Liver (tissue), 3 donors: Measurements from ENCODE around the gene FHOD1.

Source experiments
- CTCF ChIP-seq: fragments of 150-350 bp; IDR thresholded peaks from 2 replicates; pipeline ENCODE4 v1.5.1; 2017; ENCODE audit warnings: improper control_type of control experiment, low read depth, low read length; ENCODE audit not compliant: missing input control
- EGR1 ChIP-seq, 2 donors: IDR thresholded peaks; 2 replicates each; pipeline ENCODE4 v1.6.1; 2016 to 2018; ENCODE audit warnings: antibody characterized with exemption in 2 of 2, low read depth in 2 of 2
- FOXA1 ChIP-seq: IDR thresholded peaks from 2 replicates; pipeline ENCODE4 v1.6.1; 2016; ENCODE audit warnings: antibody characterized with exemption
- FOXA2 ChIP-seq: IDR thresholded peaks from 2 replicates; pipeline ENCODE4 v1.6.1; 2016; ENCODE audit warnings: antibody characterized with exemption
- HNF4G ChIP-seq: IDR thresholded peaks from 2 replicates; pipeline ENCODE4 v1.6.1; 2016; ENCODE audit warnings: antibody characterized with exemption
- MAX ChIP-seq: IDR thresholded peaks from 2 replicates; pipeline ENCODE4 v1.6.1; 2016; ENCODE audit warnings: antibody characterized with exemption
- RAD21 ChIP-seq, 2 donors: IDR thresholded peaks; 2 replicates each; pipeline ENCODE4 v1.6.1; 2016; ENCODE audit warnings: antibody characterized with exemption in 2 of 2, mild to moderate bottlenecking in 2 of 2
- REST ChIP-seq: IDR thresholded peaks from 2 replicates; pipeline ENCODE4 v1.6.1; 2016; ENCODE audit warnings: antibody characterized with exemption, mild to moderate bottlenecking
- RXRA ChIP-seq, 2 donors: IDR thresholded peaks; 2 replicates each; pipeline ENCODE4 v1.6.1; 2017 to 2018; ENCODE audit warnings: antibody characterized with exemption in 2 of 2, mild to moderate bottlenecking in 1 of 2
- SP1 ChIP-seq: IDR thresholded peaks from 2 replicates; pipeline ENCODE4 v1.6.1; 2018; ENCODE audit warnings: antibody characterized with exemption, mild to moderate bottlenecking
- YY1 ChIP-seq: IDR thresholded peaks from 2 replicates; pipeline ENCODE4 v1.6.1; 2016; ENCODE audit warnings: antibody characterized with exemption, mild to moderate bottlenecking
- TF ChIP-seq, protein P1 (sequence below): IDR thresholded peaks from 2 replicates; pipeline ENCODE4 v1.6.1; 2016; ENCODE audit warnings: antibody characterized with exemption
- TF ChIP-seq, protein P2 (sequence below): IDR thresholded peaks from 2 replicates; pipeline ENCODE4 v1.6.1; 2016; ENCODE audit warnings: antibody characterized with exemption
- donor health status: healthy.
- donor health status: healthy.

GRCh38 chr16:67235816-67236562 lies 11.3 kb downstream of the FHOD1 start:
- TF ChIP-seq CTCF (no peak), EGR1 (IDR thresholded peaks at IDR 0.05; ENCODE audit: low read depth in 2 of 2) (no peak), REST (no peak), MAX (no peak), HNF4G (no peak), SP1 (no peak), FOXA2 (no peak), YY1 (no peak), RAD21 (IDR thresholded peaks at IDR 0.05) (no peak), RXRA (IDR thresholded peaks at IDR 0.05) (no peak), FOXA1 (no peak)
- TF ChIP-seq, protein P1, sequence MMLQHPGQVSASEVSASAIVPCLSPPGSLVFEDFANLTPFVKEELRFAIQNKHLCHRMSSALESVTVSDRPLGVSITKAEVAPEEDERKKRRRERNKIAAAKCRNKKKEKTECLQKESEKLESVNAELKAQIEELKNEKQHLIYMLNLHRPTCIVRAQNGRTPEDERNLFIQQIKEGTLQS = no peak
- TF ChIP-seq, protein P2, sequence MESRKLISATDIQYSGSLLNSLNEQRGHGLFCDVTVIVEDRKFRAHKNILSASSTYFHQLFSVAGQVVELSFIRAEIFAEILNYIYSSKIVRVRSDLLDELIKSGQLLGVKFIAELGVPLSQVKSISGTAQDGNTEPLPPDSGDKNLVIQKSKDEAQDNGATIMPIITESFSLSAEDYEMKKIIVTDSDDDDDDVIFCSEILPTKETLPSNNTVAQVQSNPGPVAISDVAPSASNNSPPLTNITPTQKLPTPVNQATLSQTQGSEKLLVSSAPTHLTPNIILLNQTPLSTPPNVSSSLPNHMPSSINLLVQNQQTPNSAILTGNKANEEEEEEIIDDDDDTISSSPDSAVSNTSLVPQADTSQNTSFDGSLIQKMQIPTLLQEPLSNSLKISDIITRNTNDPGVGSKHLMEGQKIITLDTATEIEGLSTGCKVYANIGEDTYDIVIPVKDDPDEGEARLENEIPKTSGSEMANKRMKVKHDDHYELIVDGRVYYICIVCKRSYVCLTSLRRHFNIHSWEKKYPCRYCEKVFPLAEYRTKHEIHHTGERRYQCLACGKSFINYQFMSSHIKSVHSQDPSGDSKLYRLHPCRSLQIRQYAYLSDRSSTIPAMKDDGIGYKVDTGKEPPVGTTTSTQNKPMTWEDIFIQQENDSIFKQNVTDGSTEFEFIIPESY = no peak
